CD14-positive monocyte (primary cell): Measurements from ENCODE around the gene PSMD12. TPM values are rescaled to one million over a fixed set of nuclear protein-coding genes. Genes with fewer than 3 reads are reported as not detected.
"Not testable (repeated sequence)": the region's sequence is repeated elsewhere in the genome, so short reads cannot be mapped to it uniquely, and the experiment has no call there.

Experiments
- DNase-seq, 3 donors: peaks; one replicate each; pipeline ENCODE4 v3.0.0-alpha.2; 2011 to 2022
- H2AFZ ChIP-seq: 2 replicates; pipeline ENCODE4 v1.6.0; 2012; ENCODE audit warnings: mild to moderate bottlenecking, low read depth, low read length, inconsistent platforms; ENCODE audit not compliant: insufficient read depth, poor library complexity, severe bottlenecking
- H3K27ac ChIP-seq, 2 donors: 1 replicate in 1 of 2; 2 replicates in 1 of 2; pipeline ENCODE4 v1.5.1; 2012 to 2013; ENCODE audit warnings: low read length in 2 of 2, control low read depth in 1 of 2, inconsistent platforms in 1 of 2, low read depth in 1 of 2, mild to moderate bottlenecking in 1 of 2
- H3K27me3 ChIP-seq, 2 donors: one replicate each; pipeline versions ENCODE4 v1.6.0 to v1.6.1; 2011 to 2013; ENCODE audit warnings: low read length in 2 of 2; ENCODE audit not compliant: control insufficient read depth in 2 of 2, insufficient read depth in 2 of 2
- H3K36me3 ChIP-seq, 2 donors: replicated peaks in 1 of 2; 1 replicate in 1 of 2; 2 replicates in 1 of 2; pipeline versions ENCODE4 v1.5.1 to v1.6.1; 2012 to 2013; ENCODE audit warnings: low read length in 2 of 2, control low read depth in 1 of 2, inconsistent platforms in 1 of 2, mild to moderate bottlenecking in 1 of 2; ENCODE audit not compliant: insufficient read depth in 2 of 2, control insufficient read depth in 1 of 2
- H3K4me1 ChIP-seq, 2 donors: 1 replicate in 1 of 2; 2 replicates in 1 of 2; pipeline versions ENCODE4 v1.5.1 to v1.6.1; 2012 to 2013; ENCODE audit warnings: low read length in 2 of 2, control low read depth in 1 of 2, inconsistent platforms in 1 of 2, mild to moderate bottlenecking in 1 of 2, moderate library complexity in 1 of 2; ENCODE audit not compliant: insufficient read depth in 2 of 2, control insufficient read depth in 1 of 2
- H3K4me2 ChIP-seq: replicated peaks from 2 replicates; pipeline ENCODE3; 2012; ENCODE audit warnings: low read length, moderate library complexity, mild to moderate bottlenecking; ENCODE audit not compliant: poor library complexity, severe bottlenecking; ENCODE audit errors: extremely low read depth
- H3K4me3 ChIP-seq, 3 experiments: fragments of 200-600 bp in 1 of 3; sonication (generic) in 1 of 3; replicated peaks in 1 of 3; 1 replicate in 2 of 3; 2 replicates in 1 of 3; pipeline ENCODE4 v1.5.1; 2011 to 2013; ENCODE audit warnings: low read length in 3 of 3, mild to moderate bottlenecking in 3 of 3, control low read depth in 2 of 3, low read depth in 2 of 3, inconsistent platforms in 1 of 3, moderate library complexity in 1 of 3
- H3K79me2 ChIP-seq: 2 replicates; pipeline ENCODE4 v1.6.0; 2012; ENCODE audit warnings: mild to moderate bottlenecking, control low read depth, inconsistent platforms, low read length, moderate library complexity; ENCODE audit not compliant: insufficient read depth
- H3K9ac ChIP-seq: 2 replicates; pipeline ENCODE4 v1.6.0; 2017; ENCODE audit warnings: low read length, mild to moderate bottlenecking; ENCODE audit not compliant: insufficient read depth, poor library complexity, severe bottlenecking
- H3K9me3 ChIP-seq, 2 donors: replicated peaks in 1 of 2; 1 replicate in 1 of 2; 2 replicates in 1 of 2; pipeline versions ENCODE4 v1.5.1 to v1.6.1; 2012 to 2013; ENCODE audit warnings: low read length in 2 of 2, control low read depth in 1 of 2; ENCODE audit not compliant: control insufficient read depth in 1 of 2, insufficient read depth in 1 of 2
- H4K20me1 ChIP-seq: 2 replicates; pipeline ENCODE4 v1.6.0; 2012; ENCODE audit warnings: mild to moderate bottlenecking, low read length, control low read depth, moderate library complexity; ENCODE audit not compliant: insufficient read depth
- H3K27ac Mint-ChIP-seq, 7 donors: one replicate each; pipeline ENCODE4 v1.8.0; 2020; ENCODE audit warnings: mild to moderate bottlenecking in 7 of 7, mixed read lengths in 7 of 7, moderate library complexity in 6 of 7, inconsistent platforms in 2 of 7
- H3K27me3 Mint-ChIP-seq, 3 donors: one replicate each; pipeline ENCODE4 v1.8.0; 2021 to 2022; ENCODE audit warnings: low read depth in 3 of 3, mild to moderate bottlenecking in 3 of 3, mixed read lengths in 3 of 3, moderate library complexity in 3 of 3, inconsistent platforms in 1 of 3
- H3K36me3 Mint-ChIP-seq, 2 donors: one replicate each; pipeline ENCODE4 v1.8.0; 2020; ENCODE audit warnings: mixed read lengths in 2 of 2, inconsistent platforms in 1 of 2, mild to moderate bottlenecking in 1 of 2
- H3K4me1 Mint-ChIP-seq: one replicate; pipeline ENCODE4 v1.8.0; 2020; ENCODE audit warnings: mild to moderate bottlenecking, mixed read lengths
- H3K4me3 Mint-ChIP-seq, 2 donors: one replicate each; pipeline ENCODE4 v1.8.0; 2020; ENCODE audit warnings: mild to moderate bottlenecking in 2 of 2, mixed read lengths in 2 of 2, moderate library complexity in 1 of 2
- H3K9me3 Mint-ChIP-seq, 7 donors: one replicate each; pipeline ENCODE4 v1.8.0; 2020 to 2022; ENCODE audit warnings: mixed read lengths in 7 of 7, mild to moderate bottlenecking in 6 of 7, moderate library complexity in 6 of 7, inconsistent platforms in 2 of 7
- CTCF ChIP-seq: fragments of 200-600 bp; IDR thresholded peaks from one replicate; pipeline ENCODE4 v1.8.0; 2022; ENCODE audit warnings: antibody characterized with exemption, mild to moderate bottlenecking
- WGBS: methylation state at CpG from one replicate; pipeline ENCODE4 v1.1.5; 2013; ENCODE audit warnings: missing lambda C conversion rate; ENCODE audit not compliant: insufficient coverage; 5-methylcytosine and 5-hydroxymethylcytosine counted together
- intact Hi-C, 2 donors: fragments of 100-400 bp; cut with micrococcal nuclease; formaldehyde crosslinking; loops; one replicate each; pipeline versions ENCODE4 v1.15.0 to v1.15.1; 2023
- polyA plus RNA-seq, 3 donors: library from polyadenylated mRNA; depleted of rRNA in 1 of 3; unstranded in 2 of 3; stranded (reverse) in 1 of 3; fragments of 300-500 nt in 2 of 3; fragments of >200 nt in 1 of 3; fragmentation: Illumina TruSeq in 2 of 3; gene quantifications; 1 replicate in 2 of 3; 2 replicates in 1 of 3; pipeline ENCODE4 v1.2.3, GENCODE V29; 2012 to 2021

The PSMD12 gene
- polyA plus RNA-seq, 3 donors, result 16.2 to 30.7 (median 17.8) TPM

DNA sequence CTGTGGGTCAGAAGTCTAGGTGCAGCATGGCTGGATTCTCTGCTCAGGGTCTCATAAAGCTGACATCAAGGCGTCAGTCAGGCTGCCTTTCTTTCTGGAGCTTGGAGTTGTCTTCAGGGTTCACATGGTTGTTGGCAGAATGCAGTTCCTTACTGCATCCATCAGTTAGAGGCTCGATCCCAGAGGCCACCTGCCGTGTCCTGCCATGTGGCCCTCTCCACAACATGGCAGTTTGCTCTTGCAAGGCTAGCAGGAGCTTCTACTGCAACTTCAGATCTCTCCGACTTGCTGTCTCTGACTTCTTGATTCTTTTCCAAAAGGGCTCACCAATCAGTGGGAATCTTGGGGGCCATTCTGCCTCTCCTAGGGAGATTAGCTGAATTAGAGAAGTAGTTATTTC, 22.6 kb upstream of the PSMD12 start:
- H3K4me2 ChIP-seq, result no peak overlapping the region
- H3K9me3 ChIP-seq, result peaks cover 0 to 4% of the 10 kb centered on the region in 2 donors
- no peaks in the 10 kb centered on the region for H3K4me1 ChIP-seq
- Mint-ChIP-seq H3K9me3 (peaks cover 0 to 5% (median 3%) of the 10 kb centered on the region in 7 donors), H3K36me3 (peaks cover 7 to 31% of the 10 kb centered on the region in 2 donors), H3K4me3 (no peak overlapping the region), H3K27ac (no peak overlapping the region), H3K4me1 (peaks cover 18% of the 10 kb centered on the region), H3K27me3 (peaks cover 0 to 5% (median 0%) of the 10 kb centered on the region in 3 donors)
- 100% methylated on average over 3 of the region's 4 CpGs for WGBS
- intact Hi-C loops, result no loop called here
- no peak overlapping the region for H3K4me3 ChIP-seq
- H2AFZ ChIP-seq, result no peak overlapping the region
- H3K27me3 ChIP-seq, result no peaks in the 10 kb centered on the region
- H3K36me3 ChIP-seq, result peaks cover 0 to 3% of the 10 kb centered on the region in 2 donors
- no peak overlapping the region for H3K27ac ChIP-seq
- no peak for DNase-seq
- no peak overlapping the region for H3K9ac ChIP-seq
- peaks cover 57% of the 10 kb centered on the region for H4K20me1 ChIP-seq
- peaks cover 42% of the 10 kb centered on the region for H3K79me2 ChIP-seq
- TF ChIP-seq CTCF, result no peak

DNA sequence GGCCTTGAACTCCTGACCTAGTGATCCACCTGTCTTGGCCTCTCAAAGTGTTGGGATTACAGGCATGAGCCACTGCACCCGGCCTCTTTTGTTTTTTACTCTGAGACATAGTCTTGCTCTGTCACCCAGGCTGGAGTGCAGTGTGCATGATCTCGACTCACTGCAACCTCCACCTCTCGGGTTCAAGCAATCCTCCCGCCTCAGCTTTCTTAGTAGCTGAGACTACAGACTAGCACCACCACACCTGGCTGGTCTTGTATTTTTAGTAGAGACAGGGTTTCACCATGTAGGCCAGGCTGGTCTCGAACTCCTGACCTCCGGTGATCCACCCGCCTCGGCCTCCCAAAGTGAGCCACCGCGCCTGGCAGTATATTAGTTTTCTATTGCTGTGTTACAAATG, 22.2 kb upstream of the PSMD12 start:
- H3K27ac Mint-ChIP-seq, H3K27ac ChIP-seq, H3K9me3 ChIP-seq, H3K9ac ChIP-seq, H2AFZ ChIP-seq, H3K4me3 ChIP-seq, H3K27me3 ChIP-seq, intact Hi-C loops, H3K4me2 ChIP-seq, H3K4me1 ChIP-seq, H3K9me3 Mint-ChIP-seq, H3K4me3 Mint-ChIP-seq, DNase-seq, H3K36me3 ChIP-seq, H3K27me3 Mint-ChIP-seq: not testable (repeated sequence)
- peaks cover 45% of the 10 kb centered on the region for H3K79me2 ChIP-seq
- H4K20me1 ChIP-seq, result peaks cover 59% of the 10 kb centered on the region
- Mint-ChIP-seq H3K36me3 (peaks cover 4 to 33% of the 10 kb centered on the region in 2 donors), H3K4me1 (peaks cover 18% of the 10 kb centered on the region)
- WGBS, result 90% methylated on average over 3 of the region's 10 CpGs
